CD4-positive, alpha-beta T cell (primary cell): Measurements from ENCODE around the gene PTPRN2. TPM values are rescaled to one million over a fixed set of nuclear protein-coding genes. Genes with fewer than 3 reads are reported as not detected.

ENCODE experiments used
- ATAC-seq: fragments of 200-7000 bp; cut with Tn5 transposase; one replicate; pipeline ENCODE4 v1.10.0; 2022; ENCODE audit warnings: mild to moderate bottlenecking; ENCODE audit not compliant: poor library complexity
- CTCF ChIA-PET: fragments of 350-600 bp; sonication (Branson Sonifier 250); formaldehyde crosslinking; loops from one replicate; lab custom pipeline; 2021; ENCODE audit warnings: antibody characterized with exemption, inconsistent platforms; lab: Charles Lee
- POLR2A ChIA-PET: fragments of 350-600 bp; sonication (Branson Sonifier 250); formaldehyde crosslinking; loops from one replicate; lab custom pipeline; 2021; ENCODE audit warnings: antibody characterized with exemption, inconsistent platforms; lab: Charles Lee
- DNase-seq, 14 experiments: peaks; one replicate each; pipeline ENCODE4 v3.0.0-alpha.2; 2013 to 2020; ENCODE audit warnings: mixed read lengths in 2 of 14
- H3K27ac ChIP-seq, 2 donors: one replicate each; pipeline versions ENCODE4 v1.5.1 to v1.7.0; 2013; ENCODE audit warnings: low read length in 2 of 2, low read depth in 1 of 2, mild to moderate bottlenecking in 1 of 2
- H3K27me3 ChIP-seq, 2 experiments: 1 replicate in 1 of 2; 2 replicates in 1 of 2; pipeline versions ENCODE4 v1.6.1 to v1.7.0; 2013; ENCODE audit warnings: low read length in 2 of 2, control low read depth in 1 of 2, mild to moderate bottlenecking in 1 of 2, moderate library complexity in 1 of 2; ENCODE audit not compliant: insufficient read depth in 2 of 2, control insufficient read depth in 1 of 2
- H3K36me3 ChIP-seq: one replicate; pipeline ENCODE4 v1.6.1; 2013; ENCODE audit warnings: low read length, control low read depth; ENCODE audit not compliant: insufficient read depth
- H3K4me1 ChIP-seq: one replicate; pipeline ENCODE4 v1.6.1; 2013; ENCODE audit warnings: low read length, control low read depth; ENCODE audit not compliant: insufficient read depth
- H3K4me3 ChIP-seq: one replicate; pipeline ENCODE4 v1.5.1; 2013; ENCODE audit warnings: mild to moderate bottlenecking, low read length, moderate library complexity
- H3K9me3 ChIP-seq, 2 experiments: 1 replicate in 1 of 2; 2 replicates in 1 of 2; pipeline versions ENCODE4 v1.6.1 to v1.7.0; 2013; ENCODE audit warnings: low read length in 2 of 2, mild to moderate bottlenecking in 2 of 2, control low read depth in 1 of 2, moderate library complexity in 1 of 2; ENCODE audit not compliant: control insufficient read depth in 1 of 2, insufficient read depth in 1 of 2
- H3K27ac Mint-ChIP-seq: one replicate; pipeline ENCODE4 v1.8.0; 2020; ENCODE audit warnings: mixed read lengths
- H3K27me3 Mint-ChIP-seq: one replicate; pipeline ENCODE4 v1.8.0; 2021; ENCODE audit warnings: mixed read lengths
- H3K36me3 Mint-ChIP-seq: one replicate; pipeline ENCODE4 v1.8.0; 2021; ENCODE audit warnings: low read depth, mixed read lengths
- H3K4me1 Mint-ChIP-seq: one replicate; pipeline ENCODE4 v1.8.0; 2021; ENCODE audit warnings: low read depth, mixed read lengths
- H3K4me3 Mint-ChIP-seq: one replicate; pipeline ENCODE4 v1.8.0; 2020; ENCODE audit warnings: mild to moderate bottlenecking, mixed read lengths
- H3K9me3 Mint-ChIP-seq: one replicate; pipeline ENCODE4 v1.8.0; 2020; ENCODE audit warnings: mixed read lengths
- intact Hi-C, 2 experiments: fragments of 100-400 bp; cut with DNase I in 1 of 2; cut with micrococcal nuclease in 1 of 2; formaldehyde crosslinking; loops; one replicate each; pipeline versions ENCODE4 v1.15.1 to v1.9.0; 2023 to 2025; cut with DNase I, micrococcal nuclease
- total RNA-seq, 174 experiments: library from RNA in 2 of 174; stranded (reverse) in 2 of 174; gene quantifications; one replicate each; pipeline ENCODE4 v1.2.3 and lab custom pipeline; 2021 to 2026
- TF ChIP-seq, protein P1 (sequence below): fragments of 200-600 bp; IDR thresholded peaks from one replicate; pipeline ENCODE4 v1.8.0; 2022; ENCODE audit warnings: antibody characterized with exemption, mild to moderate bottlenecking

The PTPRN2 gene
- total RNA-seq, 2 experiments from 2014 or later = 0.34 to 0.44 TPM

DNA sequence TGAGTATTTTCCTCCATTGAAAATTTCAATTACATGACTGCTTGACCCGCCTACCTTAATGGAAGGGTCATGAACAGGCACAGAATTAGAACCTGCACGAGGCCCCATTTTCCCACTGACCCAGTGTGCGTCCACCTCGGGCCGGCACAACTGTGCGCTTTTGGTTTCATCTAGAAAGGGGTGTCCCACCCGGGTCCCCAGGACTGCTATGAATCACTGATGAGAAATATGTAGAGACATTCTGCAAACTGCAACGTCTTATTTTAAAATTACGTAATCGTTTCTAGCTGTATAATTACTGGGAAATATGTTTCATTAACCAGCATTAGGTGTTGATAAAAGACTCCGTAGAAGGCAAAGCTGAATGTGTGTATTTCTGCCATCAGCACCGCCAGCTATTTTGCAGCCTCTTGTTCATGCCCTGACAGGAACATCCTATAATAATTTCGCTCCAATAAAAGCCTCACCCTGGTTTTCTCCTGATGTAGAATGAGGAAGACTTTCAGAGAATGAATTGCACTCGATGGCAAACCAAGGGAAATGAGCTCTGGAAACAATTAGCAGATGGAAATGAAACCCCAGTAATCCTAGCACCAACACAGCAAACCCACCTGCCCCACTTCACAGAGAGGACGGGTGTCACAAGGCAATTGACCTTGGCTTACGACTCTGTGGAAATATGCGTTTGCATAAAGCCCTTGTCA lies 688.7 kb downstream of the PTPRN2 start:
- Histone ChIP-seq H3K36me3 (no peaks in the 10 kb centered on the region), H3K27me3 (peaks cover 0 to 2% of the 10 kb centered on the region in 2 experiments), H3K4me3 (no peak overlapping the region), H3K9me3 (peaks cover 0 to 17% of the 10 kb centered on the region in 2 experiments), H3K4me1 (no peaks in the 10 kb centered on the region), H3K27ac (no peak overlapping the region)
- H3K4me1 Mint-ChIP-seq = peaks cover 4% of the 10 kb centered on the region
- TF ChIP-seq, protein P1, sequence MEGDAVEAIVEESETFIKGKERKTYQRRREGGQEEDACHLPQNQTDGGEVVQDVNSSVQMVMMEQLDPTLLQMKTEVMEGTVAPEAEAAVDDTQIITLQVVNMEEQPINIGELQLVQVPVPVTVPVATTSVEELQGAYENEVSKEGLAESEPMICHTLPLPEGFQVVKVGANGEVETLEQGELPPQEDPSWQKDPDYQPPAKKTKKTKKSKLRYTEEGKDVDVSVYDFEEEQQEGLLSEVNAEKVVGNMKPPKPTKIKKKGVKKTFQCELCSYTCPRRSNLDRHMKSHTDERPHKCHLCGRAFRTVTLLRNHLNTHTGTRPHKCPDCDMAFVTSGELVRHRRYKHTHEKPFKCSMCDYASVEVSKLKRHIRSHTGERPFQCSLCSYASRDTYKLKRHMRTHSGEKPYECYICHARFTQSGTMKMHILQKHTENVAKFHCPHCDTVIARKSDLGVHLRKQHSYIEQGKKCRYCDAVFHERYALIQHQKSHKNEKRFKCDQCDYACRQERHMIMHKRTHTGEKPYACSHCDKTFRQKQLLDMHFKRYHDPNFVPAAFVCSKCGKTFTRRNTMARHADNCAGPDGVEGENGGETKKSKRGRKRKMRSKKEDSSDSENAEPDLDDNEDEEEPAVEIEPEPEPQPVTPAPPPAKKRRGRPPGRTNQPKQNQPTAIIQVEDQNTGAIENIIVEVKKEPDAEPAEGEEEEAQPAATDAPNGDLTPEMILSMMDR = no peak
- ChIA-PET CTCF (no interaction called here), POLR2A (no interaction called here)
- intact Hi-C loops = no loop called here
- H3K36me3 Mint-ChIP-seq = no peaks in the 10 kb centered on the region
- H3K27me3 Mint-ChIP-seq = no peaks in the 10 kb centered on the region
- H3K9me3 Mint-ChIP-seq = no peaks in the 10 kb centered on the region
- H3K4me3 Mint-ChIP-seq = no peak overlapping the region
- no peak for ATAC-seq
- H3K27ac Mint-ChIP-seq = no peak overlapping the region
- no peak for DNase-seq

DNA sequence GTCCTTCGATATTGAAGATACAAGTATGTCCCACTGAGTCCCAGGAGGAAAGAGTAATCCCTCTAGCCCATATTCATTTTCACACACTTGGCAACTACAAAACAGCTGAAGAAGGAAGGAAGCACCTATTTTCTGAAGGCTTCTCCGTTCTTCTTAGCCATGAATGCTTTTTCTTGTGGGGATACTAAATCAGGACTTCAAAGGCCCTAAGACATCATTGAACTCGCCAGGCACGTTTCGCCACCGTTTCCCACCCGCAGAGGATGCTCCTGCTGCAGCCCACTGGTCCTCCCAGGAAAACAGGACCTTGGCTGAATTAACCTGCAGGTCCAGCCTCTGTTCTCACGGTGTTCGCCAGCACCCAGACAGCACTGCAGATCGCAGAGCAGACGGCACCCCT lies 689.4 kb downstream of the PTPRN2 start:
- no peak overlapping the region for H3K4me3 ChIP-seq
- no peak for ATAC-seq
- H3K4me3 Mint-ChIP-seq = no peak overlapping the region
- no peak for DNase-seq
- no peaks in the 10 kb centered on the region for H3K36me3 ChIP-seq
- no peak overlapping the region for H3K27ac Mint-ChIP-seq
- H3K27me3 ChIP-seq = peaks cover 0 to 2% of the 10 kb centered on the region in 2 experiments
- no peak overlapping the region for H3K27ac ChIP-seq
- TF ChIP-seq, protein P1 = no peak
- peaks cover 0 to 22% of the 10 kb centered on the region in 2 experiments for H3K9me3 ChIP-seq
- no peaks in the 10 kb centered on the region for H3K27me3 Mint-ChIP-seq
- H3K36me3 Mint-ChIP-seq = no peaks in the 10 kb centered on the region
- no peaks in the 10 kb centered on the region for H3K4me1 ChIP-seq
- CTCF ChIA-PET = no interaction called here
- POLR2A ChIA-PET = no interaction called here
- intact Hi-C loops = no loop called here
- H3K4me1 Mint-ChIP-seq = no peaks in the 10 kb centered on the region
- H3K9me3 Mint-ChIP-seq = no peaks in the 10 kb centered on the region

DNA sequence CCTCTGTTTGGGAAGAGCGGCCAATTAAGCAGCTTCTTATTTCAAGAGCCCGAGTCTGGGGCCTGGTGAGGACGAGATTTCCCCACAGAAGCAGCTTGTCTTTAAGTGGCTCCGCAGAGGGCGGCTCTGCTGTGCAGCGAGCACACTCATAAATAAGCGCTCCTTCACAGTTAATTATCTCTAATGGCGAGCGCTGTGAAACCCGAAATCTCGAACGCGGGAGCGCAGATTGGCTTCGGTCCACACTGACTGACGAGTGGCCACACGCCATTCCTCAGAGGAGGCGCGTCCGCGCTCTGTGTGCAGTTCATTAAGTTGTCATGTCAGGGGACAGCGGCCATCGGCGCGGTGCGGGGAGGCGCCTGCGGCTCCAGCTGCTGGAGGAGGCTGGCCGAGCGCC lies 689.9 kb downstream of the PTPRN2 start:
- no peak overlapping the region for H3K4me3 Mint-ChIP-seq
- TF ChIP-seq, protein P1 = no peak
- peaks cover 0 to 22% of the 10 kb centered on the region in 2 experiments for H3K9me3 ChIP-seq
- H3K27me3 Mint-ChIP-seq = no peaks in the 10 kb centered on the region
- DNase-seq (no peak), ATAC-seq (no peak)
- no peak overlapping the region for H3K27ac ChIP-seq
- no peaks in the 10 kb centered on the region for H3K9me3 Mint-ChIP-seq
- peaks cover 0 to 2% of the 10 kb centered on the region in 2 experiments for H3K27me3 ChIP-seq
- H3K4me1 Mint-ChIP-seq = no peaks in the 10 kb centered on the region
- no peaks in the 10 kb centered on the region for H3K4me1 ChIP-seq
- H3K36me3 Mint-ChIP-seq = no peaks in the 10 kb centered on the region
- CTCF ChIA-PET = no interaction called here
- intact Hi-C loops = no loop called here
- POLR2A ChIA-PET = no interaction called here
- H3K36me3 ChIP-seq = no peaks in the 10 kb centered on the region
- H3K27ac Mint-ChIP-seq = no peak overlapping the region
- no peak overlapping the region for H3K4me3 ChIP-seq
